IMR-90 (cell line): ENCODE data around the gene APC. TPM values are rescaled to one million over a fixed set of nuclear protein-coding genes. Genes with fewer than 3 reads are reported as not detected.

ENCODE experiments used
- ATAC-seq: fragments of 200-7000 bp; cut with Tn5 transposase; 2 replicates; pipeline ENCODE4 v1.9.1; 2020; ENCODE audit warnings: low read depth, mild to moderate bottlenecking, moderate library complexity
- BruUV-seq: library from RNA; stranded (reverse); fragments of 400-500 nt; replicated peaks from 2 replicates; lab custom pipeline; 2021; lab: Mats Ljungman, UMichigan
- CTCF ChIA-PET: fragments of 300-600 bp; formaldehyde crosslinking; extraction: SDS; loops from one replicate; lab custom pipeline; 2021; ENCODE audit warnings: antibody characterized with exemption; lab: Yijun Ruan, JAX
- POLR2A ChIA-PET: fragments of 300-600 bp; sonication (Branson Sonifier 250); formaldehyde crosslinking; loops from one replicate; lab custom pipeline; 2022; ENCODE audit warnings: antibody characterized with exemption; ENCODE audit not compliant: unreplicated experiment; lab: Charles Lee
- DNase-seq: peaks from one replicate; pipeline ENCODE4 v3.0.0; 2013
- H2AFZ ChIP-seq: replicated peaks from 2 replicates; pipeline ENCODE3; 2013; ENCODE audit warnings: low read length, mild to moderate bottlenecking; ENCODE audit not compliant: poor library complexity
- H2AK5ac ChIP-seq: 2 replicates; pipeline ENCODE4 v1.6.1; 2013; ENCODE audit warnings: low read depth, low read length, inconsistent platforms
- H2AK9ac ChIP-seq: replicated peaks from 2 replicates; pipeline ENCODE3; 2013; ENCODE audit warnings: mild to moderate bottlenecking, low read depth, low read length, moderate library complexity; ENCODE audit not compliant: poor library complexity
- H2BK120ac ChIP-seq: 2 replicates; pipeline ENCODE4 v1.6.1; 2013; ENCODE audit warnings: low read depth, low read length, inconsistent platforms
- H2BK15ac ChIP-seq: 3 replicates; pipeline ENCODE4 v1.6.1; 2013; ENCODE audit warnings: low read depth, low read length, inconsistent platforms
- H2BK20ac ChIP-seq: 2 replicates; pipeline ENCODE4 v1.6.1; 2013; ENCODE audit warnings: low read depth, mild to moderate bottlenecking, inconsistent platforms, low read length, moderate library complexity
- H2BK5ac ChIP-seq: 2 replicates; pipeline ENCODE4 v1.6.1; 2013; ENCODE audit warnings: mild to moderate bottlenecking, low read depth, low read length, inconsistent platforms; ENCODE audit not compliant: poor library complexity, severe bottlenecking
- H3K14ac ChIP-seq: replicated peaks from 2 replicates; pipeline ENCODE4 v1.6.1; 2013; ENCODE audit warnings: low read depth, low read length, inconsistent platforms
- H3K18ac ChIP-seq: 2 replicates; pipeline ENCODE4 v1.6.1; 2013; ENCODE audit warnings: low read depth, low read length, control low read depth
- H3K23ac ChIP-seq: 2 replicates; pipeline ENCODE4 v1.6.1; 2013; ENCODE audit warnings: low read depth, low read length, inconsistent platforms
- H3K27ac ChIP-seq: 2 replicates; pipeline ENCODE4 v1.5.1; 2013; ENCODE audit warnings: mild to moderate bottlenecking, control low read depth, low read length; ENCODE audit not compliant: insufficient read depth
- H3K27me3 ChIP-seq: 2 replicates; pipeline ENCODE4 v1.6.1; 2013; ENCODE audit warnings: low read length; ENCODE audit not compliant: control insufficient read depth, insufficient read depth
- H3K36me3 ChIP-seq: 2 replicates; pipeline ENCODE4 v1.6.1; 2013; ENCODE audit warnings: low read length, mixed read lengths; ENCODE audit not compliant: control insufficient read depth, insufficient read depth
- H3K4ac ChIP-seq: 2 replicates; pipeline ENCODE4 v1.6.1; 2013; ENCODE audit warnings: low read depth, low read length, inconsistent platforms
- H3K4me1 ChIP-seq: 2 replicates; pipeline ENCODE4 v1.6.1; 2013; ENCODE audit warnings: low read length, mixed read lengths; ENCODE audit not compliant: control insufficient read depth, insufficient read depth
- H3K4me2 ChIP-seq: 2 replicates; pipeline ENCODE4 v1.6.1; 2013; ENCODE audit warnings: low read depth, mild to moderate bottlenecking, control low read depth, low read length, moderate library complexity
- H3K4me3 ChIP-seq: 2 replicates; pipeline ENCODE4 v1.5.1; 2013; ENCODE audit warnings: low read depth, mild to moderate bottlenecking, control low read depth, low read length, moderate library complexity; ENCODE audit not compliant: insufficient read depth
- H3K56ac ChIP-seq: 2 replicates; pipeline ENCODE4 v1.6.1; 2013; ENCODE audit warnings: low read length, inconsistent platforms; ENCODE audit not compliant: insufficient read depth; ENCODE audit errors: extremely low read depth
- H3K79me1 ChIP-seq, 2 experiments: 2 replicates each; pipeline ENCODE4 v1.6.1; 2013; ENCODE audit warnings: low read length in 2 of 2, inconsistent platforms in 1 of 2, low read depth in 1 of 2
- H3K9ac ChIP-seq: 2 replicates; pipeline ENCODE4 v1.6.1; 2013; ENCODE audit warnings: low read depth, low read length, control low read depth
- H3K9me1 ChIP-seq: 2 replicates; pipeline ENCODE4 v1.6.1; 2013; ENCODE audit warnings: low read length, inconsistent platforms; ENCODE audit not compliant: insufficient read depth
- H3K9me3 ChIP-seq: 2 replicates; pipeline ENCODE4 v1.6.1; 2013; ENCODE audit warnings: low read length; ENCODE audit not compliant: control insufficient read depth, insufficient read depth
- H4K20me1 ChIP-seq: 2 replicates; pipeline ENCODE4 v1.6.1; 2013; ENCODE audit warnings: low read length, inconsistent platforms; ENCODE audit not compliant: insufficient read depth
- H4K5ac ChIP-seq: 2 replicates; pipeline ENCODE4 v1.6.1; 2013; ENCODE audit warnings: mild to moderate bottlenecking, low read depth, low read length, control low read depth
- H4K8ac ChIP-seq, 2 experiments: 2 replicates each; pipeline ENCODE4 v1.6.1; 2013; ENCODE audit warnings: low read depth in 2 of 2, low read length in 2 of 2, control low read depth in 1 of 2, inconsistent platforms in 1 of 2
- H4K91ac ChIP-seq: 2 replicates; pipeline ENCODE4 v1.6.1; 2013; ENCODE audit warnings: low read depth, low read length, inconsistent platforms; ENCODE audit not compliant: insufficient read depth
- CEBPB ChIP-seq: IDR thresholded peaks from 2 replicates; pipeline ENCODE4 v1.6.1; 2012; ENCODE audit warnings: low read depth, low read length, improper control_type of control experiment
- ELK1 ChIP-seq: fragments of 150-350 bp; IDR thresholded peaks from 2 replicates; pipeline ENCODE4 v1.6.1; 2016; ENCODE audit warnings: low read depth, mild to moderate bottlenecking, low read length, moderate library complexity, borderline replicate concordance
- FOS ChIP-seq: fragments of 150-350 bp; IDR thresholded peaks from 2 replicates; pipeline ENCODE4 v1.6.1; 2016; ENCODE audit warnings: low read depth, low read length
- MAFK ChIP-seq: IDR thresholded peaks from 2 replicates; pipeline ENCODE4 v1.6.1; 2012; ENCODE audit warnings: low read depth, low read length, improper control_type of control experiment
- NFE2L2 ChIP-seq: fragments of 150-350 bp; IDR thresholded peaks from 2 replicates; pipeline ENCODE4 v1.6.1; 2016; ENCODE audit warnings: low read depth, mild to moderate bottlenecking, low read length
- RAD21 ChIP-seq: IDR thresholded peaks from 2 replicates; pipeline ENCODE4 v1.6.1; 2012; ENCODE audit warnings: low read length, improper control_type of control experiment
- RCOR1 ChIP-seq: IDR thresholded peaks from 2 replicates; pipeline ENCODE4 v1.6.1; 2012; ENCODE audit warnings: mild to moderate bottlenecking, low read length, improper control_type of control experiment; ENCODE audit not compliant: insufficient replicate concordance
- USF2 ChIP-seq: fragments of 150-350 bp; IDR thresholded peaks from 2 replicates; pipeline ENCODE4 v1.6.1; 2017; ENCODE audit warnings: mild to moderate bottlenecking, antibody characterized with exemption, low read length, low read depth
- WGBS, 2 experiments: methylation state at CpG; one replicate each; pipeline versions ENCODE4 v1.1.5 to v1.1.7; 2013; ENCODE audit warnings: missing lambda C conversion rate in 2 of 2; ENCODE audit not compliant: insufficient read length in 1 of 2; ENCODE audit errors: extremely low coverage in 2 of 2; 5-methylcytosine and 5-hydroxymethylcytosine counted together
- dilution Hi-C: fragments of 300-500 bp; cut with HindIII; formaldehyde crosslinking; loops from one replicate; pipeline ENCODE4 v1.14.3; 2018; ENCODE audit warnings: low sequenced_read_pairs; ENCODE audit not compliant: unreplicated experiment
- in situ Hi-C: fragments of 300-500 bp; cut with MboI; formaldehyde crosslinking; loops from 3 replicates; pipeline ENCODE4 v1.14.3; 2019; ENCODE audit warnings: low sequenced_read_pairs, inconsistent platforms, mixed read lengths
- intact Hi-C: fragments of 100-400 bp; cut with micrococcal nuclease; formaldehyde crosslinking; loops from 2 replicates; pipeline ENCODE4 v1.10.0; 2022
- polyA plus RNA-seq, 3 experiments: library from polyadenylated mRNA; depleted of rRNA; stranded (reverse); fragments of >200 nt; gene quantifications; 2 replicates each; pipeline ENCODE4 v1.2.3, GENCODE V29; 2012; ENCODE audit warnings: low replicate concordance in 1 of 3
- total RNA-seq: library from RNA; depleted of rRNA; stranded (reverse); fragments of >200 nt; gene quantifications from 2 replicates; pipeline ENCODE4 v1.2.3, GENCODE V29; 2012
- TF ChIP-seq, protein P1 (sequence below): conservative IDR thresholded peaks from 2 replicates; pipeline ENCODE4 v1.5.1; 2012; ENCODE audit warnings: mild to moderate bottlenecking, low read depth, low read length, improper control_type of control experiment

Gene APC
- total and polyA plus RNA-seq, 2 of the 4 experiments (the other 2 are of a cell fraction), result 7.3 to 58.4 TPM

DNA sequence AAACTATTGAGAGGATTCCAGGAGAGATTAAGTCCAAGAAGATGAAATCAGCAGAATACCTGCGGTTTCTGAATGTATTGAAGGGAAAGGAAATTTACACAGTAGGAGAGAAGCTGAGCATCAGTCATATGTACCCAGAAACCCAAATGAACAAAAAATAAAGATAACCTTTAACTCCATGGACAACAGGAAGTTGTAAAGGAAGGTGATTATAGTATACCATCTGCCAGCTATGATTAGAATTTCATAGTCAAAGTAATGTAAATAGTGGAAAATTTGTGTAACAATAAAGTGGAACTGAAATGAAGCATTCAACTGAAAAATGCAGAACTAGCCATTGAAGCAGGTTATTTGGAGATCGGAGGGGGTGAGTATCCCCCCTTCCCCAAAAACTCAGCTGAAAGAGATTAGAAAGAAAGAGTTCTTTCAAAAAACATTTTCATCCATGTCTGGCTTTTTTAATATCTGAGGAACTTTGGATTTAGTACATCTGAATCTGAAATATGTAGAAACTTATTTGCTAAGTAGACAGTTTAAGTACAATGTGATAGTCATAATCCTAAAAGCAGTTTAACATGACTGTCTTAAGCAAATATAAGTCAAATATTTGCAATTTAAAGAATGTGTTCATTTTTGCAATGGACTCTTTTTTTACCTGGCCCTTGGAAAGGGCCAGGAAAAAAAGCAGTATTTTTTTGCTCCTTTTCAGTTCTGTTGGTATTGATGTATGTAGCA is 58.4 kb downstream of the APC start:
- Histone ChIP-seq H2BK15ac (no peak overlapping the region), H3K4me2 (no peak overlapping the region), H3K9me3 (no peaks in the 10 kb centered on the region), H3K79me1 (peaks cover 3 to 7% of the 10 kb centered on the region in 2 experiments; a peak in 3 of 4 replicates), H2AFZ (no peak overlapping the region), H4K20me1 (no peaks in the 10 kb centered on the region), H3K23ac (no peak overlapping the region), H3K56ac (no peak overlapping the region), H3K4ac (no peak overlapping the region), H3K9me1 (no peaks in the 10 kb centered on the region; the same call in 1 of the 2 replicates), H2AK5ac (no peak overlapping the region), H4K5ac (no peak overlapping the region), H3K4me1 (peaks cover 1% of the 10 kb centered on the region; the same call in 1 of the 2 replicates), H3K9ac (no peak overlapping the region), H3K27me3 (no peaks in the 10 kb centered on the region), H3K36me3 (peaks cover 15% of the 10 kb centered on the region), H4K8ac (no peak overlapping the region), H2AK9ac (no peak overlapping the region), H3K18ac (no peak overlapping the region), H3K14ac (no peak overlapping the region), H4K91ac (no peak overlapping the region), H2BK5ac (no peak overlapping the region), H3K27ac (no peak overlapping the region), H2BK120ac (no peak overlapping the region), H3K4me3 (no peak overlapping the region), H2BK20ac (no peak overlapping the region)
- dilution Hi-C loops (no loop called here), intact Hi-C loops (no loop called here), in situ Hi-C loops (no loop called here)
- WGBS, 2 experiments, result no CpG with 5 or more reads among the region's 2 CpGs
- ATAC-seq (peak; percentile 53), DNase-seq (no peak)
- TF ChIP-seq, protein P1, sequence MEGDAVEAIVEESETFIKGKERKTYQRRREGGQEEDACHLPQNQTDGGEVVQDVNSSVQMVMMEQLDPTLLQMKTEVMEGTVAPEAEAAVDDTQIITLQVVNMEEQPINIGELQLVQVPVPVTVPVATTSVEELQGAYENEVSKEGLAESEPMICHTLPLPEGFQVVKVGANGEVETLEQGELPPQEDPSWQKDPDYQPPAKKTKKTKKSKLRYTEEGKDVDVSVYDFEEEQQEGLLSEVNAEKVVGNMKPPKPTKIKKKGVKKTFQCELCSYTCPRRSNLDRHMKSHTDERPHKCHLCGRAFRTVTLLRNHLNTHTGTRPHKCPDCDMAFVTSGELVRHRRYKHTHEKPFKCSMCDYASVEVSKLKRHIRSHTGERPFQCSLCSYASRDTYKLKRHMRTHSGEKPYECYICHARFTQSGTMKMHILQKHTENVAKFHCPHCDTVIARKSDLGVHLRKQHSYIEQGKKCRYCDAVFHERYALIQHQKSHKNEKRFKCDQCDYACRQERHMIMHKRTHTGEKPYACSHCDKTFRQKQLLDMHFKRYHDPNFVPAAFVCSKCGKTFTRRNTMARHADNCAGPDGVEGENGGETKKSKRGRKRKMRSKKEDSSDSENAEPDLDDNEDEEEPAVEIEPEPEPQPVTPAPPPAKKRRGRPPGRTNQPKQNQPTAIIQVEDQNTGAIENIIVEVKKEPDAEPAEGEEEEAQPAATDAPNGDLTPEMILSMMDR, result no peak
- TF ChIP-seq NFE2L2 (no peak), CEBPB (no peak), FOS (no peak), RCOR1 (no peak), ELK1 (no peak), USF2 (no peak), RAD21 (no peak), MAFK (peak; percentile 50; the same call in 1 of the 2 replicates)
- ChIA-PET CTCF (interaction anchor here (0.6 to 0.7 kb wide), 2 partner anchors 11 to 606 kb away, joined by 3 read pairs; no protein-coding TSS in a partner anchor), POLR2A (no interaction called here)
- BruUV-seq, result no TSS peak
